ENCODE results near the gene SLC16A4.

Gene SLC16A4

DNA sequence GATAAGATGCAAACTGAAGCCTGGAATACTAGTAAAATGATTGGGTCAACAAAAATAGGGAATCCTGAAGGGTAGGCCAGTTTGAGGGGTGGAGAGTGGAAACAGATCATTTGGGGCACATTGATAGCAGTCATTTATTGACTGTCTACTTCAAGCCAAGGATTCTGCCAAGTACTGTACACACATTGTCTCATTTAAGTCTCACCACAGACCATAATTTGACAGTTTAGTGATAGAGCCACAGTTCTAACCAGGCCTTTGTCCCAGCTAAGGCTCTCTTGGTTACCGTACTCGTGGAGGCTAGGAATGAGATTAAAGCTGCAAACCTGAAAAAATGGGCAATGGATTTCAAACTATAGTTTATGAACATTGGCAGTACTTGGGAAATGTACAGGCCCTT is 40.5 kb downstream of the SLC16A4 start:
- DNase-seq: no peak

DNA sequence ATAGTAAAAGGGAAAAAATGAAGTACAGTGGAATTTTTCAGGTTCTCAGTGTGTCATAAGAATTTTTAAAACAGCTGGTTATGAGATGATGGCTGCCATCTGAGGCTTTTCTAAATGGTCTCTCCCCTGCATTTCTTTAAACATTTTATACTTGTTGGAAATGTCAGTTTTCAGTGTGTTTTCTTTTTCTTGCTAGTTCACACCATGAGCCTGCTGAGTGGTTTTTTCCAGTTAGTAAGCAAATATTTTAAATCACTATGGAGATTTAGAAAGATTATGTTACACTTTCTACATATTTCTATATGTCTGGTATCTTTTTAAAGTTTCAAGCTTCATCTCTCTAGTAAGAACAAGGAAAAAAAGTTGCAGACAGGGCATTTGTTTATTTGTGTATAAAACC is 42.1 kb downstream of the SLC16A4 start:
- DNase-seq: no peak

DNA sequence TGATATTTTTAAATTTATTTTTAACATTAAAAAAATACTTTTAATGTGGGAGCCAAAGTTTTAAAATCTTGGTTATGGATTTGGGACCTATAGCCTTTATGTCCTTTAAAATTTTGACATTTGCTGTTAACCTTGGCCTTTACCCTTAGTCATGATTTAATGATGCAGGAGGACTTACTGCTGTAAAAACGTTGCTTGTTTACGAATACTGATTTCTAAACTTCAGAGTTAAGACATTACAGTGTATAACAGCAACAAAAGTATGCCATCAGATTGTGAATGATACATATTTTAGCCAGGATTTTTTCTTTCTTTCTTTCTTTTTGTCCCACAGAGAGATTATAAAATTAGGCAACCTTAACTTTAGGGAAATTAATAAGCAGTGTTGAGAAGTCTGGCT is 42.8 kb downstream of the SLC16A4 start:
- DNase-seq: no peak

DNA sequence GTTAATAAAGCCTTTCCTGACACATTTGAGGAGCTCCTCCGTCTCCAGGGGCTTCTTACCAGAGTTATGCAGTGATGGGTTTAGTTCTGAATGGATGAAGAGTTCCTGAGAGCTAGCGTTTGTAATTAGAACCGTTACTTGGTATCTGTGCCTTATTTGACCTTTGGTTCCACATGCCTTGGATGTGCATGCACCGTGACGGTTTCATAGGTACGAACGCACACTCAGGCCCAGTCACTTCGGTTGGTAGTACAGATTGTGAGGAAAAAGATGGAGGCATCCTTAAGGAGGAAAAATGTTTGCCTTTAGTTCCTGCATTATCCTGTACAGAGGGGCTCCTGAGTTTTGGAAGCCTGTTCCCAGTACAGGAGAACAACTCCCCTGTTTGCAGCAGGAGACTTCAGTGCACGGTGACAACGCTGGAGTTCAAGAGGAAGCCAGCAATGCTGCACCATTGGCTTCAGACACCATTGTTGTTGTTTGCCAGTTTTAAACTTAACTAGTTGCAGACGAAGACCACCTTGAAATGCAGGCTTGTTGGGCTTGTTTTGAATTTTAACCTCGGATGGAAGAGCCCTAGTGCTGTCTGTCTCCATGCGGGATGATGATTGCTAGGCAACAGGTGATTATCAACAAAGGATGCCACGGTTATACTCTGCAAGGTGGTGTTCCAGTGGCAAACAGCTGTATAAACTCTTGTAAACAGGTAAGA is 43.5 kb downstream of the SLC16A4 start:
- DNase-seq: no peak

DNA sequence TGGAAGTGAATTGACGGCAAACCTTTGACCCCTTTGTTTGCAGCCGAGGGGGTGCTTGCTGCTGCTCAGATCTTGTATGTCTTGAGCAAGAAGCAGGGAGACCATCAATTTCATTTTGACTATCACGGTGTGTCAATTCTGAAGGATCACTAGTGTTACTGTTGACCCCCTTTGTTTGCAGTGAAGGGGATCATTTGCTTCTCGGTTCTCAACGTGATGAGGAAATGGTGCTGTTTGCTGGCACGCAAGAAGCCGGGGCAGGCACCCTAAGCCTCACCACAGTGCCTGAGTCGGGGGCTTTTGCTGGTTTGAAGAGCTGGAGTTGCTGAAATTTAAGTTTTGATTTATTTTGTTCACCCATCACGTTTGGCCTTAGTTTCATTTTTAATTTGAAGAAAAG is 44.1 kb downstream of the SLC16A4 start:
- no peak for DNase-seq

DNA sequence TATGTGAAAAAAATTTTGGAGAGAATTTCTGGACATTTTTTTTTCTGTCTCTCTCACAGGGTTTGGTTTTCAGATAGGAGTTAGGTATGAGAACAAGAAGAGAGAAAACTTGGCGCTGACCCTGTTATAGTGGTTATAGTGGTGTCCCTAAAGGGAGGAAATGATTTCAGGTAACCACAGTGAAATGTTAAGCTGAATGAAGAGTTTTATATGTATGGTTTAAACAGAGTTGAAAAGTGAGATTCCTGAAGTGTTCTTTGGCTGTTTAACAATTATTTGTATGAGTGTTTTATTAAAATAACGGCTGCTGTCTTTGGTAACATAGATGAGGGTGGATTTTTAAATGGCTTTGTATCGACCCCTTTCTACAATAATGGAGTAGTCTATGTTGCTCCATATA is 45.3 kb downstream of the SLC16A4 start:
- DNase-seq: no peak

DNA sequence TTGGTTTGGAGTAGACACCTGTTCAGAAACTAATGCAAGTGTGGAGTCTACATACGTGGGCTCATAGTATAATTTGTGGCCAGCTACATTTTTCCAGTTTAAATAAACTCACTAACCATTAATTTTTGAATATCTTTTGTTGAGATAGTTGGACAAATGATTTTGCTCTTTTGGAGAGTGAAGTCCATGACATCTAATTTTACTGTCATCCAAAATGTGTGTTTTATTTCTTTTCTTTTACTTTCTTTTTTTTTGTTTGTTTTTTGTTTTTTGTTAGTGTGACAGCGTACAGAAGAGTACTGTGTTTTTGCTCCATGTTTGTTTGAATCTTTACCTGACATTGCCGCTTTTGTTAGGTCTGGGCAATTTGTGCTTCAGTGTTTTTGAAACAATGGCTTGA is 46.7 kb downstream of the SLC16A4 start:
- DNase-seq: no peak

DNA sequence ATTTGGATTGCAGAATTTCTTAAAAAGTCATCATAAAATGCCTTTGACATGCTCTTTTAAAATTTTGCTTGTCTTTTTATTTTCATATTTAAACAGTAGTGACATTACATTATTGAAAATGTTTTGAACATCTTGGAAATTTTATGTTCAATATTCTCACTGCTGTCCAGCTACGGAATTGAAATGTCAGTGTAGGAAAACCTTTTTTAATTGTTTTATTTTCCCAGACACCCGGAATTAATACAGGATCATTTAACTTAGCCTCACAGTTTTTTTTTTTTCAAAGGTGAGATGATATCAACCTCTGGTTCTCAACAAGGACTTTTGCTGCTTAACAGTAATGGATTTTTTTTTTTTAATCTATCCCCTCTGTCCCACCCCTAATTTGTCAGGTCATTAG is 47.6 kb downstream of the SLC16A4 start:
- no peak for DNase-seq

DNA sequence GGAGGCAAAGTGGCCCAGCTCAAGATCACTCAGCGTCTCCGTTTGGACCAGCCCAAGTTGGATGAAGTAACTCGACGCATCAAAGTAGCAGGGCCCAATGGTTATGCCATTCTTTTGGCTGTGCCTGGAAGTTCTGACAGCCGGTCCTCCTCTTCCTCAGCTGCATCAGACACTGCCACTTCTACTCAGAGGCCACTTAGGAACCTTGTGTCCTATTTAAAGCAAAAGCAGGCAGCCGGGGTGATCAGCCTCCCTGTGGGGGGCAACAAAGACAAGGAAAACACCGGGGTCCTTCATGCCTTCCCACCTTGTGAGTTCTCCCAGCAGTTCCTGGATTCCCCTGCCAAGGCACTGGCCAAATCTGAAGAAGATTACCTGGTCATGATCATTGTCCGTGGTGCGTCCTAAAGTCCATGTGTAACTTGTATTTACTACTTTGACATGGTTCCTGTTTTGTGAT is 48.9 kb downstream of the SLC16A4 start:
- DNase-seq: no peak

DNA sequence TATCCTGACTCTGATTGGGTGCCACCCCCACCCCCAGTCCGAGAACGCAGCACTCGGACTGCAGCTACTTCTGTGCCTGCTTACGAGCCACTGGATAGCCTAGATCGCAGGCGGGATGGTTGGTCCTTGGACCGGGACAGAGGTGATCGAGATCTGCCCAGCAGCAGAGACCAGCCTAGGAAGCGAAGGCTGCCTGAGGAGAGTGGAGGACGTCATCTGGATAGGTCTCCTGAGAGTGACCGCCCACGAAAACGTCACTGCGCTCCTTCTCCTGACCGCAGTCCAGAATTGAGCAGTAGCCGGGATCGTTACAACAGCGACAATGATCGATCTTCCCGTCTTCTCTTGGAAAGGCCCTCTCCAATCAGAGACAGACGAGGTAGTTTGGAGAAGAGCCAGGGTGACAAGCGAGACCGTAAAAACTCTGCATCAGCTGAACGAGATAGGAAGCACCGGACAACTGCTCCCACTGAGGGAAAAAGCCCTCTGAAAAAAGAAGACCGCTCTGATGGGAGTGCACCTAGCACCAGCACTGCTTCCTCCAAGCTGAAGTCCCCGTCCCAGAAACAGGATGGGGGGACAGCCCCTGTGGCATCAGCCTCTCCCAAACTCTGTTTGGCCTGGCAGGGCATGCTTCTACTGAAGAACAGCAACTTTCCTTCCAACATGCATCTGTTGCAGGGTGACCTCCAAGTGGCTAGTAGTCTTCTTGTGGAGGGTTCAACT is 49.5 kb downstream of the SLC16A4 start:
- no peak for DNase-seq

DNA sequence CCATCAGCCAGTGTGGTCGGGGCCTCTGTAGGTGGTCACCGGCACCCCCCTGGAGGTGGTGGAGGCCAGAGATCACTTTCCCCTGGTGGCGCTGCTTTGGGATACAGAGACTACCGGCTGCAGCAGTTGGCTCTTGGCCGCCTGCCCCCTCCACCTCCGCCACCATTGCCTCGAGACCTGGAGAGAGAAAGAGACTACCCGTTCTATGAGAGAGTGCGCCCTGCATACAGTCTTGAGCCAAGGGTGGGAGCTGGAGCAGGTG is 50.7 kb downstream of the SLC16A4 start:
- no peak for DNase-seq

DNA sequence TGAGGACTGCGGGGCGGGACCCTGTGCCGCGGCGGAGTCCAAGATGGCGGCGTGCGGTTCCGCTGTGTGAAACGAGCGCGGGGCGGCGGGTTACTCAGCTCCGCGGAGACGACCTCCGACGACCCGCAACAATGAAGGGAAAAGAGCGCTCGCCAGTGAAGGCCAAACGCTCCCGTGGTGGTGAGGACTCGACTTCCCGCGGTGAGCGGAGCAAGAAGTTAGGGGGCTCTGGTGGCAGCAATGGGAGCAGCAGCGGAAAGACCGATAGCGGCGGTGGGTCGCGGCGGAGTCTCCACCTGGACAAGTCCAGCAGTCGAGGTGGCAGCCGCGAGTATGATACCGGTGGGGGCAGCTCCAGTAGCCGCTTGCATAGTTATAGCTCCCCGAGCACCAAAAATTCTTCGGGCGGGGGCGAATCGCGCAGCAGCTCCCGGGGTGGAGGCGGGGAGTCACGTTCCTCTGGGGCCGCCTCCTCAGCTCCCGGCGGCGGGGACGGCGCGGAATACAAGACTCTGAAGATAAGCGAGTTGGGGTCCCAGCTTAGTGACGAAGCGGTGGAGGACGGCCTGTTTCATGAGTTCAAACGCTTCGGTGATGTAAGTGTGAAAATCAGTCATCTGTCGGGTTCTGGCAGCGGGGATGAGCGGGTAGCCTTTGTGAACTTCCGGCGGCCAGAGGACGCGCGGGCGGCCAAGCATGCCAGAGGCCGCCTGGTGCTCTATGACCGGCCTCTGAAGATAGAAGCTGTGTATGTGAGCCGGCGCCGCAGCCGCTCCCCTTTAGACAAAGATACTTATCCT is 51.2 kb downstream of the SLC16A4 start:
- DNase-seq: peak; percentile 34 to 64

DNA sequence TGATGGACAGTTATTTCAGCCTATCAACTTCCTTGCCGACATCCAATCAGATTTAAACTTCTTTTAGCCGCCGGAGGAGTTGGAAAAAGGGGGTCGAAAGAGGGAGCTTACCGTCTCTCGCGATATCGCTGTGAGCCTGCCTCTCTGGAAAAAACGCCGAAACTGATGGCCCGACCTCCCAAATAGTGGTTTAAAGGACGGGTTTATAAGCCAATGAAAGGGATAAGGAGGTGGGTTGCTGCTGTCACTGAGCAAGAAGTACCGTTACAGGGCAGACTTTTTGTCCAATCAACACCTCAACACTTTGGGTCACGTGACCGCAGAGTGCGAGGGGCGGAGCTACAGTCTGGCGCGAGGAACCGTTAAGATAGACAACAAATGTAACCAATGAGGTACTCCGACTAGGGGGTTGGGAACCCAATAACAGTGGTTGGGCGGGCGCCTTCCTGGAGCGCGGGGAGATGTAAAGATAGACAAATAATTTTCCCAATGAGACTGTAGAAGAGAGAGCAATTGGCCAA is 51.9 kb downstream of the SLC16A4 start, which contains the start of gene RBM15:
Gene RBM15 (plus strand): TSS at position 492 of the 521 bp plus-strand sequence. CDS start 29 bp downstream, at position 521.
- peak; percentile 99 to 100 for DNase-seq

DNA sequence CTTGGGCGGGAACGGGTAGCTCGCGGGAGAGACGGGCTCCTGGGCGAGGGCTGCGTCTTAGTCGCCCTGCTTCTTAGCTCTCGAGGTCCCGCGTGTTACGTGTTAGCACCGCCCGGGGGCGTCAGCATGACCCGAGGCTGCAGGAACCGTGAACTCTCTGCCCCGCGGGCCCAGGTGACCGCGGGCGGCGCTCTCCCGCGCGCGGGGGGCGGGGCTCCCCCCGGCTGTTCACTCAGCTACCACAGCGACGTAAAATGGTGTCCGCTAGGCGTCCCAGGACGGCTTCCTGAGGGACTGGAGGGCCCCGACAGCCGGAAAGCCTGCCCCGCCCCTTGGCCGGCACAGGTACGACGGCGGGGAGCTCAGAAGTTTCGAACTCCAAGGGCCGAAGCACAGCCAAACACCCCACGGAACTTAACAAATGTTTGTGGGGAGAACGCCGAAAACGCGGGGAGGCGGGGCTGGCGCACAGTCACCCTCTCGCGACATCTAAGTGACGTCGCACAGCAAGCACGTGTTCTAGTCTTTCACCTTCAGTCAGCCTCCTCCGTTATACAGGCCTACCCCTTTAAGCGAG is 52.4 kb downstream of the SLC16A4 start:
- DNase-seq: peak; percentile 95

DNA sequence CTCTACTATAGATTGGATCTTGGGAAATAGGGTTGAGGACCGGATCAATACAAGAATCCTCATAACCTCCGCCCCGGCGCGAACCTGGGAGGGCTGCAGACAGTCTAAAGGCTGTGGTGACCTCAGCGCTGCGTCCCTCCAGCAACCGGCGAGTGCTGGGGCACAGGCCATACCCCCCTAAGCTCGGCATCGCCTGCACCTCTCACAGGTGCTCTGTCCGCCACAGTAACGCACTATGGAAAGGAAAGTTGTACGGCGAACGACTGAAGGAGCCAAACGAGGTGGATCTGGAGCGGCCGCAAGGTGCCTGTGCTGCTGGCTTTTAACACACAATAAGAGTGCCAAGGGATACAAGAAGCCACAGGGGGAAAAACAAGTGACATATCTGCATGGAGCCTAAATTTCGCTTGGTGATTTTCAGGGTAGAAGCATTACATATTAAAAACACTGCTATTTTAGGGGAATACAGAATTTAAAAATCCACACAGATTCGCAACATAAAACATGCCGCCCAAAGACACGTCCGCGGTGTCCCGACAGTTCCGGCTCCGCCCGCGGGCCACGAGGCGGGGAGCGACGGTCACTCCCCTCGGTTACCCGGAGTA is 53.0 kb downstream of the SLC16A4 start:
- peak in 1 of 2 donors; percentile 14 for DNase-seq

DNA sequence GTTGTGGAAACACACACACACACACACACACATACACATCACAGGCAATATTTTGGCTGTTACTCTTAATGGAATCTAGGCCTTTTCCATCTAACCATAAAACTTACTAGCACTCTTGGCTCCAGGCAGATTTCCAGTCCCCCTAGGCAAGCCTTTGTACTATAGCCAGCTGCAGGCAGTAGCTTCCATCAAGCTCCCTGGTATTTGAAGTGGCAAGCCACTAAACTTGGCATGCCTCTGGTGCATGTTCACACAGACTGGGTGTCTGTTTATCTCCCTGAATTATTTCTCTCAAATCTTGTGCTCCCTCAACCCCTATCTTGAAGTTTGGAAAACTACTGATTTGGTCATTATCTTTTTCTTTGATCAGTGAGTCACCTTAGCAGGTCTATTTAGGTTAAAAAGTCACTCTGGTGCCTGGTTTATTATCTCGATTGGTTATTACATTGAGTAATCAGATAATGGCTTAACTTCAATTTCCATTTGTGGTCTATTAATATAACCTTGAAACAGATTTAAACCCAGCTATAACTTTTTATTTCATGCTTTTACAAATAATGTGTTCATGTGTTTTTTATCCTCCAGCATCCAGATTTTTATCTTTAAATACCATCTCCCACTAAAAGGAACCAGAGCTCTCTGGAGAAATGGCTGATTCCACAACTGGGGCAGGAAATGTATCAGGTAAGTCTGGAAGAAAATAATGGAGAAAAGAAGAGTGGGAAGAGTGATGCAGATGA is 54.4 kb downstream of the SLC16A4 start:
- no peak for DNase-seq

DNA sequence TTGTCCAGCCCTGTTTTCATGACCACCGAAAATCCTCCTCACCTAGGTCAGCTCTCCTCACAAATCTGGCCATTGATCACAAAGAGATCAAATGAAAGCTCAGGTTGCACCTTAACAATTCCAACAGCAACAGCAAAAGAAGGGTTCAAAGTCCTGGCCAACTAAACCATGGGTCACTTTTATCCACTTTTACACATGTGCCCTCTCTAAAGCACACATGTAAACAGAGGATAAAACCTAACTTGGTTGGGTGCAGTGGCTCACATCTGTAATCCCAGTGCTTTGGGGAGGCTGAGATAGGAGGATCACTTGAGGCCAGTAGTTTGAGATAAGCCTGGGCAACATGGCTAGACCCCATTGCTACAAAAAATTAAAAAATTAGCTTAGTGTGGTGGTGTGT is 55.6 kb downstream of the SLC16A4 start:
- no peak for DNase-seq

DNA sequence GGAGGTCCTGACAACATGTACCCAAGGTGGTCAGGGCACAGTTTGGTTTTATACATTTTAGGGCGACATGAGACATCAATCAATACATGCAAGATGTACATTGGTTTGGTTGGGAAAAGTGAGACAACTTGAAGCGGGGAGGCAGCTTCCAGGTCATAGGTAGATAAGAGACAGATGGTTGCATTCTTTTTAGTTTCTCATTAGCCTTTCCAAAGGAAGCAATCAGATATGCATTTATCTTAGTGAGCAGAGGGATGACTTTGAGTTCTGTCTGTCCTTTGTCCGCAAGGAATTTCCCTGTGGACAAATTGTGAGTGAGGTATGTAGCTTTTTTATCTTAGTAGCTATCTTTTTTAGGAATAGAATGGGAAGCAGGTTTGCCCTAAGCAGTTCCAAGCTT is 62.1 kb downstream of the SLC16A4 start:
- no peak for DNase-seq

DNA sequence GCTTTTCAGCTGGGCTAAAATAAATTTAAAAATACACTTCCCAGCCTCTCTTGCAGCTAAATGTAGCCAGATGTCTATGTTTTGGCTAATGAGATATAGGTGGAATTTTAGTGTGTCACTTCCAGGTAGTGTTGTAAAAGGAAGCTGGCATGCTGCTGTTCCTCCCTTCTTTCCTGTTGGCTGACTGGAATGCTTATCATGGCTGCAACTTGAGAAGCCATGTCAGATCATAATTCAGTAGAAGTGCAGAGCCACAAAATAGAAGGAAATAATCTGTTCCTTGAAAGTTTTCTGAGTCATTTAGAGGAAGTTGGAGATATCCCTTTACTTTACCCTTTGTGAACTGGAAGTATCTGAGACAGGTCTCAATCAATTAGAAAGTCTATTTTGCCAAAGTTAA is 62.6 kb downstream of the SLC16A4 start:
- no peak for DNase-seq

DNA sequence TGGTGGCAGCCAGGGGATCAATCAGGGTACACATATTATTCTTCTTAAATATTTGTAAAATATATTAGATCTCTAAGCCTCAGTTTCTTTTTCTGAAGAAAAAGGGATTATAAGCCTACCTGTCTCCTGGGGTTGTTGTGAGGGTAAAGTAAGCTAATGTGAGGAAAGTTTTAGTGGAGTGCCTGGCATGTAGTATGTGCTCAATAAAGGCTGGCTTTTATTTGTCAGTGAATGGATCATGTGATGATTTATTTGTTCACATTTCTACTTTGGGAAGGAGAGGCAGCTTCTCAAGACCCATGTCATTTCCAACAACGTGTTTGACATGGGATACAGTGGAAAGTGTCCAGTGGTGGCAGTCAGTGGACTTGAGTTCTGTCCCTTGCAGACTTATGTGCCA is 64.0 kb downstream of the SLC16A4 start:
- DNase-seq: no peak

DNA sequence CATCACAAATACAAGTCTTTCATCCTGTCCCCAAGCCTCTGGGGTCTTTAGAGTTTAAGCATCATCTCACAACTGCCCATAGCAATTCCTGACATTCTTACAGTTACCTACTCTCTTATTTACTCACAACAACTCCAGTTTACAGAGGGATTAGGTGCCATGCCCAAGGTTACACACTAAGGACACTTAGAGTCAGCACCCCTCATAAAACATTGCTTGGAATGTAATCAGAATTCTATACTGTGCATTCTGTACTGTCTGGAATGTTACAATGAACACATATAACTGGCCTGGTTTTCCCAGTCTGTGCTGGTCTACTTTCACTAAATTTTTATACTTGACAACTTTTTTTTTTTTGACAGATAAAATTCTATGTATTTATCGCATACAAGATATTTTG is 66.2 kb downstream of the SLC16A4 start:
- no peak for DNase-seq

DNA sequence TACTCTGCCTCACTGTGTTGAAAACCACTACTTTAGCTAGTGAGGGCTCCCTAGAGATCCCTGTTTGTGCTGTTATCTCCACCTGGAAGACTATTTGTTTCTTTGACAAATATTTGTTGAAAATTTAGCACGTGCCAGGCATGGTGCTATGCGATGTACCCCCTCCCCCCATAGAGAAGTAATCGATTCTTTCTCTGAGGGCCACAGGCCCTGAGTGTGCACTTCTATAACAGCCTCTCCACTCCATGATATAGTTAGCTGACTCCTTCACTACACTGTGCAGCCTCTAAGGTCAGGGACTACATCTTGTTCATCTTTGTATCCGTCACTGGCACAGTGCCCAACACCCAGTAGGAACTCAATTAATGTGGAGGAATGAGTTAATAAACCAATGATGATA is 69.0 kb downstream of the SLC16A4 start:
- DNase-seq: no peak
